T-helper 1 cell (primary cell): ENCODE results near the gene PLA2G1B.

Experiments
- DNase-seq, 5 donors: peaks; one replicate each; pipeline ENCODE4 v3.0.0-alpha.2; 2012 to 2020

Gene PLA2G1B

DNA sequence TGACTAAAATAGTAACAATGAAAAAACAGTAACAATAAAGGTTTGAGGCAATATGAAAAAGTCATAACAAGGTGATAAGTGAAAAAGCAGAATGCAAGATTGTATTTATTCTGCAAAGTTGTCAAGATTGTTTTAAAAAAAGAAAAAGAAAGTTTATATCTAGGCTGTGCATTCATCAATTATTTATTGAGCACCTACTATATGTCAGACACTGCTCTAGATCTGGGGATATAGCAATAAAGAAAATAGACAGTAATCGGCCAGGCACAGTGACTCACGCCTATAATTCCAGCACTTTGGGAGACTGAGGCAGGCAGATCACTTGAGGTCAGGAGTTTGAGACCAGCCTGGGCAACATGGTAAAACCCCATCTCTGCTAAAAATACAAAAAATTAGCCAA, 3.8 kb downstream of the PLA2G1B start:
- DNase-seq, result no peak

DNA sequence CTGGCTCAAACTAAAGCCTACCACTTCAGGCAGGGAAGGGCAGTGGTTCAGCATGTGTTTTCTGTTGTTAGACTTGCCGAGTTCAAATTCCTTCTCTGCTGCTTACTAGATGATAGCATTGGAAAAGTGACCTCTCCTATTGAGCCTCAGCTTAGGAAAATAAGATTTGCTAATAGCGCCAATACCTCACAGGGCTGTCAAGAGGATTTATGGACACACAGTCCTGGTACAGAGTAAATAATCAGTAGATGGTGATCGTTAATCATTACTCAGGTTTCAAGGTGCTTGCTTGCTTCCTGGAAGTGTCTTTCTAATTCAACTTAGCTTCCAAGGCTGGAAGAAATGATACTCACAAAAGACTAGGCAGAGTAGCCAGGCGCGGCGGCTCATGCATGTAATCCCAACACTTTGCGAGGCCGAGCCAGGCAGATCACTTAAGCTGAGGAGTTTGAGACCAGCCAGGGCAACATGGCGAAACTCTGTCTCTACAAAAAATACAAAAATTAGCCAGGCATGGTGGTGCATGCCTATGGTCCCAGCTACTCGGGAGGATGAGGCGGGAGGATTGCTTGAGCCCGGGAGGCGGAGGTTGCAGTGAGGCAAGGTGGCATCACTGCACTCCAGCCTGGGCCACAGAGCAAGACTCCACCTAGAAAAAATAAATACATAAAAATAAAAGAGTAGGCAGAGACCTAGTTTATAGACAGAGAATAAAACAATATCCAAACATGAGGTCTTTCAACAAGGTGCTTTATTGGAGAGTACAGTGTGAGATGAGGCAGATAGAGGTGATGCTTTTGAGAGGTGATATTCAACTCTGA, 6.0 kb downstream of the PLA2G1B start:
- DNase-seq, result no peak

DNA sequence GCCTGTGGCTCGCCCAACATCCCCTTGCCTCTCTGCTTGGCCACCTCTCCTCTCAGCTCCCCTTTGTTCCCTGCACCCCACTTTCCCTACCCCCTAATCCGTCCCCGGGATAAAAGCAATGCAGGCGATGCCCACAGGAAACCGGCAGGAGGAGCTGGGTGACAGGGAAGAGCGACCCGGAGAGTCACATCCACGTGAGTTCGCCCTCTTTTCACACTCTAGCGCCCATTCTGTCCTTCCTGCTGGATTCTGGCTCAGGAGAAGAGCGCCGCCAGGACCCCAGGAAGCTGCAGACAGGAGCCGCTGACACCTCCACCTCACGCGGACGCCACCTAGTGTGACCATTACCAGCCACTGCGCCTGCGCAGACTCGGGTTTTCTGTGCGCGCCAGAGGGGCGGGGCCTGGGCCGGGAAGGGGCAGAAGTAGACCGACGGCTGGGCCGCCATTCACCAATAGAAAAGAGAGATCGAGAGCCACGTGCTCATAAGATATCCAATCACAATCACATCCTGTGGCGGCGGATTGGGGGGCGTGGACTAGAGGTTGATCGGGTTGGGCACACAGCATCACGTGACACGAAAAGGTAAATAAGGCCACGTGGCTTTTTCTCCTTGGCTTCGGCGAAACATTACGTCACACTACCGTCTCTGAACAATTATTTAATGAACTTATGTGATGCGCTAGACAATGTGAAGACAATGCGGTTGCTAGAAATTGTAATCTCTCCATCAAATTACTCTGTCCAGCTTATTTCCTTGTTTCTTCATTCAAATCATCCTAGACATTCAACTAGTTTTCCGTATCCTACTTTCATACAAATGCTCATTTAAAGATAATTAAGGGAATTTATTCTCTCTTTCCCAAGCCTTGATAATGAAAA, 10.1 kb downstream of the PLA2G1B start:
- DNase-seq, result peak; percentile 99

GRCh38 chr12:120316798-120317223, 10.8 kb downstream of the PLA2G1B start:
- DNase-seq, result no peak

DNA sequence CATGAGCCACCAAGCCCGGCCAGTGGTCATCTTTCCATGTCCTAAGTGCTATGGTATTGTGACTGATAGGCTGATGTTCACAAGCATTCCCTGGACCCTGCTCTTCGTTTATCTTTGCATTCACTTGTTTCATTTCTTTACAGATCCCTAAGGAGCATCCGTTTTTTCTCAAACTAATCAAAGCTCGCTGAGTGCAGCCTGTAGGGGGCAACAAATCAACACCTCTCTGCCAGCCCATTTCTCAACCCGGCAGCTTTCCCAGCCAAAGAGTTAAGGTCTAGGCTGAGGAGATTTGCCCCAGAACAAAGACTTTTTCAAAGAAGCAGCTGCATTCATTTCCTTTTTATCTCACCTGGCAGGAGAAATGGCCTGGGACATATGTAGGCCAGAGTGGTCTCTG, 13.4 kb downstream of the PLA2G1B start:
- no peak for DNase-seq

DNA sequence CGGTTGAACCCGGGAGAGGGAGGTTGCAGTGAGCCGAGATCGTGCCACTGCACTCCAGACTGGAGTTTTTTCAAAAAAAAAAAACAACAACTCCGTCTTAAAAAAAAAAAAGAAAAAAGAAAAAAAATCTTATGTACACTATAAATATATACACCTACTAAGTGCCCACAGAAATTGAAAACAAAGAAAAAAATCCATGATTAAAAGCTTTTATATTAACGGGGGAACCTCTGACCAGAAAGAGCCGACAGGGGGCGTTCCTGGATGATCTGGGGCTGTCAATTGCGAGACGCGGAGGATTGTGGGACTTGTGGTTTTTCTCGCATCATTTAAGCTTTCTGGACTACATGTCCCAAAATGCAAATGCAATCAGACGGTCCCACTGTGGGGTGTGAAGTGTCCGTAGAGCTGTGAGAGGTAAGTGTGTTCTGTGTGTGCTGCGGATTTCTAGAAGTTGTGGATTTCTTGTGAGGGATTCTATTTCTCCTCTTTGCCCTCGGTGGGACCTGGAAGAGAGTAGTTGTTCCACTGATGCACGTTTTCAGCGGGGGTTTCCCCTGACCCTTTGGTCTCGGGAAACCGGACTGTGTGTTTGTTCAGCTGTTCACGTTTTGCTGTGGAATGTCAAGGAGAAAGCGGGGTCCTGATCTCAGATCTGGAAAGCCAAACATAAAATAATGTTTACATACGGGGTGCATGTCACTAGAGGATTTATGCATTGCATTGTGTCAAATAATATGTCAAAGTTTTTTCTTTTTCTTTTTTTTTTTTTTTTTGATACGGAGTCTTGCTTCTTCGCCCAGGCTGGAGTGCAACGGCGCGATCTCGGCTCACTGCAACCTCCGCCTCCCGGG, 25.4 kb downstream of the PLA2G1B start, which contains the start of gene SIRT4:
SIRT4 (plus strand) TSS at position 360 of the 854 bp plus-strand sequence. CDS start 1,241 bp downstream, outside the sequence.
- DNase-seq, result peak; percentile 70 to 92 (median 86)

- peak; percentile 48 to 93 (median 67) for DNase-seq
These were observed 34.7 kb downstream of the PLA2G1B start, which contains the start of gene RNU4-1 for GRCh38 chr12:120292661-120293531. RNU4-1 (minus strand) TSS chr12:120293237.

DNA sequence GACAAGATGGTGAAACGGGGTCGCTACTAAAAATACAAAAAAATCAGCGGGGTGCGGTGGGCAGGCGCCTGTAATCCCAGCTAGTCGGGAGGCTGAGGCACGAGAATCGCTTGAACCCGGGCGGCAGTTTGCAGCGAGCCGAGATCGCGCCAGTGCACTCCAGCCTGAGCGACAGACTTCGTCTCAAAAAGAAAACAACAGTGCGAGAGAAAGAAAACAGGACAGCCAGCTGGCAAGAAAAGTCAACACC, 35.2 kb downstream of the PLA2G1B start:
- DNase-seq, result no peak

DNA sequence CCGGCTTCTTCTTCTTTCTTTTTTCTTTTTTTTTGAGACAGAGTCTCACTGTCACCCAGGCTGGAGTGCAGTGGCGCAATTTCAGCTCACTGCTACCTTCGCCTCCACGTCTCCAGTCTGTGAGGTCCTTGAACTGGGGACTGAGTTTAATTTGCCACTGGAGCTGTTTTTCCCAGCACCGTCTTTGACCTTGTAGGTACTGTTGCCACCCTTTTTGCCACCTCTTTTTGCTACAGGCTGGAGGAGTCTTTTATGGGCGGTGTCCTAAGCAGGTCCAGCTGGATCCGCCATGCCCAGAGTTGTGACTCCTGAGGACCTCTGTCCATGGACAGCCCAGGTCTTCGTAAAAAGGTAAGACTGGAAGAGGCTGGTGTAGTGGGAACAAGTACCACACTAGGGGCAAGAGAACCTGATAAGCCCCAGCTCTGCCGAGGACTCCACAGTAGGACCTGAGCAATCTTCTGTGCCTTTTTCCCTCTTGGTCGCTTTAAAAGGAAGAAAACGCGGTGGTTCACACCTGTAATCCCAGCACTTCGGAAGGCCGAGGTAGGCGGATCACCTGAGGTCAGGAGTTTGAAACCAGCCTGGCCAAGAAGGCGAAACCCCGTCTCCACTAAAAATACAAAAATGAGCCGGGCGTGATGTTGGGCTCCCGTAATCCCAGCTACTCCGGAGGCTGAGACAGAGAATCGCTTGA, 36.8 kb downstream of the PLA2G1B start:
- DNase-seq, result peak in 1 of 5 donors; percentile 15

GRCh38 chr12:120287491-120287890, 40.1 kb downstream of the PLA2G1B start:
- DNase-seq, result no peak

DNA sequence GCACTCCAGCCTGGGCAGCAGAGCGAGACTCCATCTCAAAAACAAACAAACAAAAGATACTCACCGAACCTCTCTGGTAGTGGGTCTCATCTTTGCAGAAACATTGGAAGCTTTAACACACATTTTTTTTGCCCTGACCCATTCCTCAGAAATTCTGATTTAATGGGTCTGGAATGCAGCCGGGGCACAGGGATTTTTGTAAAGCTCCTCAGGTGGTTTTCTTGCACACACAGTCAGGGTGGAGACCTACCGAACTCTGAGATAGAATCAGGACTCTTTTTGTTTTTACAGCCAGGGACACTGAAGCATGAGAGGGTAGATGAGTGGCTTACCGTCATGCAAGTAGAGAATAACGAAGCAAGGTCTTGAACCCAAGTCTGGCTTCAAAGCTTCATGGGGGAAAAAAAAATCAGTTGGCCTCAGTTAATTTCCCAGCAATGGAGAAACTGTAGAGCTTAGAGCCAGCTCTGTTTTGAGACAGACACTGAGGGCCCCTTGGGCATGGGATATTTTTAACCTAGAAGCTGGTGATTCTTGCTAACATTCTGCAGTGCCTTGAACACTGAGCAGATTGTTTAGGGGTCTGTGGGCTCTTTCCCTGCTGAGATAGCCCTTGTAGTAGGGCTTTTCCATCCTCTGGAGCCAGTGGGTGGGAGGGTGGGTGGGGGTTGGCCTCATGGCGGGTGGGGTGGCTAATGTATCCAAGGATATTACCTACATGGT, 40.6 kb downstream of the PLA2G1B start:
- no peak for DNase-seq

DNA sequence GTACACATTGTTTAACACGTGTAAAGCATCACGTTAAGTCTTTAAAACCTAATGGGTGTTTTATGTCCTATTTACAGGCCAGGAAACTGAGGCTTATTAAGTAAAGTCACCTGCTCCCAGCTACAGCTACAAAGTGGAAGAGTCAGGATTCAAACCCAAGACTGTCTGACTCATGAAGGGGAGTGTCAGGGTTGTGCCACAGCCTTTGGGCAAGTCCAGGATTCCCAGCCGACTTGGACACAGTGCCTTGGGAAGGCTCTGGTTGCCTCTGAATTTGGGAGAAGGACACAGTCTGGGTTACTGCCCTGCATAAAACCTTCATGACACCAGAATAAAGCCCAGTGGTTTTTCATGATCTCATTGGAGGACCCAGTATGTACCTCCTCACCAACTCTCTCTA, 43.2 kb downstream of the PLA2G1B start:
- DNase-seq, result no peak

GRCh38 chr12:120283318-120283717, 44.3 kb downstream of the PLA2G1B start:
- DNase-seq, result no peak

- no peak for DNase-seq
These were observed 49.2 kb downstream of the PLA2G1B start for GRCh38 chr12:120278137-120279069.

- no peak for DNase-seq
These were observed 50.8 kb downstream of the PLA2G1B start for GRCh38 chr12:120276734-120277133.
